Erythroblast (primary cell): Measurements from ENCODE around the gene AUTS2.

ENCODE experiments used
- GATA1 ChIP-seq: IDR thresholded peaks from 2 replicates; pipeline ENCODE4 v1.6.1; 2011; ENCODE audit warnings: low read depth, mild to moderate bottlenecking, control low read depth, low read length, moderate library complexity
- POLR2A ChIP-seq: IDR thresholded peaks from 2 replicates; pipeline ENCODE4 v1.6.1; 2011; ENCODE audit warnings: mild to moderate bottlenecking, low read length

- TF ChIP-seq POLR2A, result no peak
- no peak for TF ChIP-seq GATA1
These were observed 1039.5 kb downstream of the AUTS2 start for GRCh38 chr7:70637726-70638125.
